ENCODE results near the gene HGD. TPM values are rescaled to one million over a fixed set of nuclear protein-coding genes. Genes with fewer than 3 reads are reported as not detected.

Gene HGD
- total and polyA plus RNA-seq, 2 of the 13 experiments (the other 11 are each of a cell fraction or from before 2014, with no cell fraction given) = 265 to 398 TPM

- TF ChIP-seq ZNF609 (CRISPR knock-in tag; IDR thresholded peaks at IDR 0.05; ENCODE audit: borderline replicate concordance) (no peak), ZNF160 (CRISPR knock-in tag; IDR thresholded peaks at IDR 0.05) (no peak), ZFYVE20 (CRISPR knock-in tag; IDR thresholded peaks at IDR 0.05; ENCODE audit: borderline replicate concordance, low read depth) (no peak), MAFF (IDR thresholded peaks at IDR 0.05; ENCODE audit: low read depth, low read length) (peak; percentile 82), CEBPG (CRISPR knock-in tag; IDR thresholded peaks at IDR 0.05) (no peak), RORA (CRISPR knock-in tag; IDR thresholded peaks at IDR 0.05) (no peak), RBAK (CRISPR knock-in tag; IDR thresholded peaks at IDR 0.05) (no peak), ZNF260 (CRISPR knock-in tag; IDR thresholded peaks at IDR 0.05; ENCODE audit: borderline replicate concordance, low read depth) (no peak), EED (CRISPR knock-in tag; IDR thresholded peaks at IDR 0.05) (no peak), FOXP1 (IDR thresholded peaks at IDR 0.05) (0 out of 2 replicates have a peak, but pooled peaks have one; percentile 50), FOXP1 (CRISPR knock-in tag; IDR thresholded peaks at IDR 0.05) (peak; percentile 67), NAIF1 (CRISPR knock-in tag; IDR thresholded peaks at IDR 0.05; ENCODE audit: borderline replicate concordance) (no peak), NFE2L2 (IDR thresholded peaks at IDR 0.05; ENCODE audit: low read length) (peak; percentile 99), ATF5 (CRISPR knock-in tag; IDR thresholded peaks at IDR 0.05; ENCODE audit: low read depth) (no peak), ZNF792 (CRISPR knock-in tag; IDR thresholded peaks at IDR 0.05) (no peak), FOXA3 (CRISPR knock-in tag; IDR thresholded peaks at IDR 0.05) (peak; percentile 67), ZBTB46 (CRISPR knock-in tag; IDR thresholded peaks at IDR 0.05; ENCODE audit: borderline replicate concordance) (no peak)
- TF ChIP-seq, protein P1, sequence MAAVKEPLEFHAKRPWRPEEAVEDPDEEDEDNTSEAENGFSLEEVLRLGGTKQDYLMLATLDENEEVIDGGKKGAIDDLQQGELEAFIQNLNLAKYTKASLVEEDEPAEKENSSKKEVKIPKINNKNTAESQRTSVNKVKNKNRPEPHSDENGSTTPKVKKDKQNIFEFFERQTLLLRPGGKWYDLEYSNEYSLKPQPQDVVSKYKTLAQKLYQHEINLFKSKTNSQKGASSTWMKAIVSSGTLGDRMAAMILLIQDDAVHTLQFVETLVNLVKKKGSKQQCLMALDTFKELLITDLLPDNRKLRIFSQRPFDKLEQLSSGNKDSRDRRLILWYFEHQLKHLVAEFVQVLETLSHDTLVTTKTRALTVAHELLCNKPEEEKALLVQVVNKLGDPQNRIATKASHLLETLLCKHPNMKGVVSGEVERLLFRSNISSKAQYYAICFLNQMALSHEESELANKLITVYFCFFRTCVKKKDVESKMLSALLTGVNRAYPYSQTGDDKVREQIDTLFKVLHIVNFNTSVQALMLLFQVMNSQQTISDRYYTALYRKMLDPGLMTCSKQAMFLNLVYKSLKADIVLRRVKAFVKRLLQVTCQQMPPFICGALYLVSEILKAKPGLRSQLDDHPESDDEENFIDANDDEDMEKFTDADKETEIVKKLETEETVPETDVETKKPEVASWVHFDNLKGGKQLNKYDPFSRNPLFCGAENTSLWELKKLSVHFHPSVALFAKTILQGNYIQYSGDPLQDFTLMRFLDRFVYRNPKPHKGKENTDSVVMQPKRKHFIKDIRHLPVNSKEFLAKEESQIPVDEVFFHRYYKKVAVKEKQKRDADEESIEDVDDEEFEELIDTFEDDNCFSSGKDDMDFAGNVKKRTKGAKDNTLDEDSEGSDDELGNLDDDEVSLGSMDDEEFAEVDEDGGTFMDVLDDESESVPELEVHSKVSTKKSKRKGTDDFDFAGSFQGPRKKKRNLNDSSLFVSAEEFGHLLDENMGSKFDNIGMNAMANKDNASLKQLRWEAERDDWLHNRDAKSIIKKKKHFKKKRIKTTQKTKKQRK (IDR thresholded peaks at IDR 0.05; ENCODE audit: low read length) = no peak
Observed at GRCh38 chr3:120693439-120694171, 11.6 kb upstream of the HGD start (continued).

Data from HepG2 (cell line).